Right lobe of liver (tissue), 4 donors: ENCODE data around the gene ZMYND15.

Source experiments
- CTCF ChIP-seq, 4 donors: fragments of 200-600 bp in 3 of 4; fragments of 450-650 bp in 1 of 4; IDR thresholded peaks; one replicate each; pipeline versions ENCODE4 v1.5.1 to v1.8.0; 2016 to 2022; ENCODE audit warnings: antibody characterized with exemption in 4 of 4, mild to moderate bottlenecking in 2 of 4
- POLR2A ChIP-seq: fragments of 450-650 bp; IDR thresholded peaks from one replicate; pipeline ENCODE4 v1.6.1; 2017; ENCODE audit warnings: antibody characterized with exemption, mild to moderate bottlenecking
- donor health status: DM: no; HTN: no; CAD: no.
- donor health status: DM: no; HTN: no; CAD: no.
- donor health status: DM: no; HTN: yes; CAD: no.

- TF ChIP-seq CTCF (IDR thresholded peaks at IDR 0.05) = no peak
- TF ChIP-seq POLR2A = no peak
Measured at GRCh38 chr17:4734857-4735475, 4.7 kb upstream of the ZMYND15 start.
